Liver (tissue), 9 donors: ENCODE results near the gene MICU2. TPM values are rescaled to one million over a fixed set of nuclear protein-coding genes. Genes with fewer than 3 reads are reported as not detected.

ENCODE experiments used
- DNase-seq: peaks from one replicate; pipeline ENCODE4 v3.0.0-alpha.2; 2017; ENCODE audit warnings: low spot score
- H3K27ac ChIP-seq, 2 donors: one replicate each; pipeline ENCODE4 v1.7.0; 2013; ENCODE audit warnings: inconsistent platforms in 2 of 2, low read length in 2 of 2, control low read depth in 1 of 2, low read depth in 1 of 2, mild to moderate bottlenecking in 1 of 2
- H3K27me3 ChIP-seq, 4 donors: one replicate each; pipeline versions ENCODE4 v1.6.1 to v1.7.0; 2013; ENCODE audit warnings: low read length in 3 of 4, inconsistent platforms in 1 of 4, mild to moderate bottlenecking in 1 of 4, moderate library complexity in 1 of 4; ENCODE audit not compliant: control insufficient read depth in 4 of 4, insufficient read depth in 4 of 4
- H3K36me3 ChIP-seq, 4 donors: one replicate each; pipeline versions ENCODE4 v1.6.1 to v1.7.0; 2013; ENCODE audit warnings: low read length in 3 of 4, mild to moderate bottlenecking in 3 of 4, low read depth in 1 of 4, moderate library complexity in 1 of 4; ENCODE audit not compliant: control insufficient read depth in 4 of 4, insufficient read depth in 3 of 4
- H3K4me1 ChIP-seq, 4 donors: one replicate each; pipeline versions ENCODE4 v1.6.1 to v1.7.0; 2013; ENCODE audit warnings: low read length in 3 of 4, mild to moderate bottlenecking in 3 of 4, moderate library complexity in 1 of 4; ENCODE audit not compliant: control insufficient read depth in 4 of 4, insufficient read depth in 4 of 4
- H3K4me3 ChIP-seq, 3 donors: one replicate each; pipeline versions ENCODE4 v1.6.1 to v1.7.0; 2013; ENCODE audit warnings: low read length in 3 of 3, control low read depth in 1 of 3, low read depth in 1 of 3, mild to moderate bottlenecking in 1 of 3
- H3K9ac ChIP-seq, 2 donors: one replicate each; pipeline ENCODE4 v1.7.0; 2013; ENCODE audit warnings: low read length in 2 of 2, mild to moderate bottlenecking in 2 of 2, moderate library complexity in 2 of 2, control low read depth in 1 of 2, low read depth in 1 of 2
- H3K9me3 ChIP-seq, 4 donors: one replicate each; pipeline versions ENCODE4 v1.6.1 to v1.7.0; 2013; ENCODE audit warnings: low read length in 3 of 4; ENCODE audit not compliant: control insufficient read depth in 4 of 4
- ATF3 ChIP-seq: IDR thresholded peaks from 2 replicates; pipeline ENCODE4 v1.6.1; 2016; ENCODE audit warnings: antibody characterized with exemption
- FOXA1 ChIP-seq: IDR thresholded peaks from 2 replicates; pipeline ENCODE4 v1.6.1; 2016; ENCODE audit warnings: antibody characterized with exemption
- GABPA ChIP-seq, 2 donors: IDR thresholded peaks in 1 of 2; conservative IDR thresholded peaks in 1 of 2; 2 replicates each; pipeline ENCODE4 v1.6.1; 2016; ENCODE audit warnings: antibody characterized with exemption in 2 of 2, mild to moderate bottlenecking in 1 of 2, moderate library complexity in 1 of 2
- HNF4A ChIP-seq, 2 donors: conservative IDR thresholded peaks; 2 replicates each; pipeline ENCODE4 v1.6.1; 2016; ENCODE audit warnings: antibody characterized with exemption in 2 of 2, mild to moderate bottlenecking in 2 of 2
- HNF4G ChIP-seq: IDR thresholded peaks from 2 replicates; pipeline ENCODE4 v1.6.1; 2016; ENCODE audit warnings: antibody characterized with exemption
- JUND ChIP-seq, 2 donors: IDR thresholded peaks; 2 replicates each; pipeline ENCODE4 v1.6.1; 2016; ENCODE audit warnings: antibody characterized with exemption in 2 of 2
- NR2F2 ChIP-seq: IDR thresholded peaks from 2 replicates; pipeline ENCODE4 v1.6.1; 2016; ENCODE audit warnings: antibody characterized with exemption
- RAD21 ChIP-seq, 2 donors: IDR thresholded peaks; 2 replicates each; pipeline ENCODE4 v1.6.1; 2016; ENCODE audit warnings: antibody characterized with exemption in 2 of 2, mild to moderate bottlenecking in 2 of 2
- RXRA ChIP-seq, 2 donors: IDR thresholded peaks; 2 replicates each; pipeline ENCODE4 v1.6.1; 2017 to 2018; ENCODE audit warnings: antibody characterized with exemption in 2 of 2, mild to moderate bottlenecking in 1 of 2
- SP1 ChIP-seq: IDR thresholded peaks from 2 replicates; pipeline ENCODE4 v1.6.1; 2018; ENCODE audit warnings: antibody characterized with exemption, mild to moderate bottlenecking
- TAF1 ChIP-seq: conservative IDR thresholded peaks from 2 replicates; pipeline ENCODE4 v1.6.1; 2016; ENCODE audit warnings: antibody characterized with exemption, mild to moderate bottlenecking
- WGBS: extraction: QIAGEN DNeasy Blood & Tissue Kit; methylation state at CpG from one replicate; pipeline ENCODE4 v1.1.7; 2013; 5-methylcytosine and 5-hydroxymethylcytosine counted together
- polyA plus RNA-seq, 2 donors: library from polyadenylated mRNA; stranded (reverse) in 1 of 2; unstranded in 1 of 2; fragments of 200-250 nt in 1 of 2; fragments of >200 nt in 1 of 2; fragmentation: Nextera tagmentation in 1 of 2; extraction: Ambion mirVana in 1 of 2; gene quantifications; one replicate each; pipeline versions ENCODE4 v1.2.1 to v1.2.3, GENCODE V29; 2013 to 2015
- total RNA-seq, 2 donors: library from RNA; depleted of rRNA; stranded (reverse); fragments of >200 nt; gene quantifications; one replicate each; pipeline ENCODE4 v1.2.3, GENCODE V29; 2014
- TF ChIP-seq, protein P1 (sequence below): fragments of 150-350 bp; IDR thresholded peaks from 2 replicates; pipeline ENCODE4 v1.5.1; 2017; ENCODE audit warnings: improper control_type of control experiment, low read depth, low read length; ENCODE audit not compliant: missing input control
- TF ChIP-seq, protein P2 (sequence below): IDR thresholded peaks from 2 replicates; pipeline ENCODE4 v1.6.1; 2016; ENCODE audit warnings: antibody characterized with exemption
- donor health status: healthy.
- donor health status: healthy.
- donor health status: healthy.
- donor health status: healthy.
- donor health status: healthy.

The MICU2 gene
- total and polyA plus RNA-seq, 4 donors = 19.4 to 42.9 (median 24.8) TPM

GRCh38 chr13:21522130-21522529 lies 81.8 kb downstream of the MICU2 start:
- 99% methylated on average over 1 of the region's 1 CpG for WGBS
- peaks cover 2 to 9% (median 5%) of the 10 kb centered on the region in 4 donors for H3K36me3 ChIP-seq
- no peaks in the 10 kb centered on the region for H3K27me3 ChIP-seq
- H3K4me3 ChIP-seq = no peak overlapping the region
- no peaks in the 10 kb centered on the region for H3K9me3 ChIP-seq
- no peak for TF ChIP-seq RXRA (IDR thresholded peaks at IDR 0.05)
- TF ChIP-seq, protein P1, sequence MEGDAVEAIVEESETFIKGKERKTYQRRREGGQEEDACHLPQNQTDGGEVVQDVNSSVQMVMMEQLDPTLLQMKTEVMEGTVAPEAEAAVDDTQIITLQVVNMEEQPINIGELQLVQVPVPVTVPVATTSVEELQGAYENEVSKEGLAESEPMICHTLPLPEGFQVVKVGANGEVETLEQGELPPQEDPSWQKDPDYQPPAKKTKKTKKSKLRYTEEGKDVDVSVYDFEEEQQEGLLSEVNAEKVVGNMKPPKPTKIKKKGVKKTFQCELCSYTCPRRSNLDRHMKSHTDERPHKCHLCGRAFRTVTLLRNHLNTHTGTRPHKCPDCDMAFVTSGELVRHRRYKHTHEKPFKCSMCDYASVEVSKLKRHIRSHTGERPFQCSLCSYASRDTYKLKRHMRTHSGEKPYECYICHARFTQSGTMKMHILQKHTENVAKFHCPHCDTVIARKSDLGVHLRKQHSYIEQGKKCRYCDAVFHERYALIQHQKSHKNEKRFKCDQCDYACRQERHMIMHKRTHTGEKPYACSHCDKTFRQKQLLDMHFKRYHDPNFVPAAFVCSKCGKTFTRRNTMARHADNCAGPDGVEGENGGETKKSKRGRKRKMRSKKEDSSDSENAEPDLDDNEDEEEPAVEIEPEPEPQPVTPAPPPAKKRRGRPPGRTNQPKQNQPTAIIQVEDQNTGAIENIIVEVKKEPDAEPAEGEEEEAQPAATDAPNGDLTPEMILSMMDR = no peak
- TF ChIP-seq ATF3 = no peak
- no peak for TF ChIP-seq SP1
- H3K4me1 ChIP-seq = no peaks in the 10 kb centered on the region
- no peak for DNase-seq
- no peak overlapping the region for H3K9ac ChIP-seq
- no peak overlapping the region for H3K27ac ChIP-seq

- Histone ChIP-seq H3K36me3 (peaks cover 2 to 10% (median 8%) of the 10 kb centered on the region in 4 donors), H3K4me3 (no peak overlapping the region), H3K4me1 (no peaks in the 10 kb centered on the region), H3K9me3 (no peaks in the 10 kb centered on the region), H3K27me3 (no peaks in the 10 kb centered on the region), H3K9ac (no peak overlapping the region), H3K27ac (no peak overlapping the region)
- no peak for DNase-seq
- TF ChIP-seq JUND (IDR thresholded peaks at IDR 0.05) (no peak), GABPA (IDR thresholded peaks at IDR 0.05 in 1 of 2, conservative IDR thresholded peaks at IDR 0.05 in 1 of 2) (no peak), FOXA1 (no peak), SP1 (no peak), RXRA (IDR thresholded peaks at IDR 0.05) (no peak), TAF1 (no peak), HNF4A (conservative IDR thresholded peaks at IDR 0.05) (no peak), RAD21 (IDR thresholded peaks at IDR 0.05) (no peak)
- TF ChIP-seq, protein P2, sequence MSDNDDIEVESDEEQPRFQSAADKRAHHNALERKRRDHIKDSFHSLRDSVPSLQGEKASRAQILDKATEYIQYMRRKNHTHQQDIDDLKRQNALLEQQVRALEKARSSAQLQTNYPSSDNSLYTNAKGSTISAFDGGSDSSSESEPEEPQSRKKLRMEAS = no peak
- 92% methylated on average over 8 of the region's 8 CpGs for WGBS
These were observed 85.3 kb downstream of the MICU2 start for GRCh38 chr13:21518617-21519144.

DNA sequence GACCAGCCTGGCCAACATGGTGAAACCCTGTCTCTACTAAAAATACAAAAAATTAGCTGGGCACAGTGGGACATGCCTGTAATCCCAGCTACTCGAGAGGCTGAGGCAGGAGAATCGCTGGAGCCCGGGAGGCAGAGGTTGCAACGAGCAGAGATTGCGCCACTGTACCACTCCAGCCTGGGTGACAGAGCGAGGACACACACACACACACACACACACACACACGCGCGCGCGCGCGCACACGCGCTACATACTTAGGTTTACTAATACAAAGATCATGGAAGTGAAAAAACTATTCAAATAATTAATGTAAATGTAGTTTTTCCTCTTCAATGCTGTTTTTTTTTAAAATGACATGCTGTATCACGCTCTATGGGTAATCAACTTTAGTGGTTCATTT lies 86.4 kb downstream of the MICU2 start:
- Histone ChIP-seq H3K27ac (no peak overlapping the region), H3K36me3 (peaks cover 2 to 15% (median 10%) of the 10 kb centered on the region in 4 donors), H3K4me3 (no peak overlapping the region), H3K9ac (no peak overlapping the region), H3K4me1 (no peaks in the 10 kb centered on the region), H3K27me3 (no peaks in the 10 kb centered on the region), H3K9me3 (no peaks in the 10 kb centered on the region)
- 98% methylated on average over 16 of the region's 16 CpGs for WGBS
- TF ChIP-seq RXRA (IDR thresholded peaks at IDR 0.05) (no peak), HNF4G (no peak), HNF4A (conservative IDR thresholded peaks at IDR 0.05) (no peak), NR2F2 (no peak)
- DNase-seq = no peak
